ENCODE measurements around the gene DIDO1. TPM values are rescaled to one million over a fixed set of nuclear protein-coding genes. Genes with fewer than 3 reads are reported as not detected.
A peak's percentile ranks its signal among the peaks of the same experiment; 100 is the strongest.

The DIDO1 gene
- total and polyA plus RNA-seq, 2 of the 13 experiments (the other 11 are each of a cell fraction or from before 2014, with no cell fraction given): 75.0 to 75.1 TPM

GRCh38 chr20:62876501-62876901 is 49.8 kb downstream of the DIDO1 start (continued):
- TF ChIP-seq MTA1 (CRISPR knock-in tag; IDR thresholded peaks at IDR 0.05; ENCODE audit: borderline replicate concordance) (no peak), FOXO1 (CRISPR knock-in tag; IDR thresholded peaks at IDR 0.05) (no peak), MIER2 (CRISPR knock-in tag; IDR thresholded peaks at IDR 0.05) (no peak), FOSL2 (CRISPR knock-in tag; IDR thresholded peaks at IDR 0.05) (0 out of 2 replicates have a peak, but pooled peaks have one; percentile 17), ZNF326 (CRISPR knock-in tag; IDR thresholded peaks at IDR 0.05; ENCODE audit: borderline replicate concordance) (no peak), NFRKB (IDR thresholded peaks at IDR 0.05) (no peak), ZNF713 (CRISPR knock-in tag; IDR thresholded peaks at IDR 0.05) (no peak), SP4 (CRISPR knock-in tag; IDR thresholded peaks at IDR 0.05) (no peak), ZNF703 (CRISPR knock-in tag; IDR thresholded peaks at IDR 0.05; ENCODE audit: borderline replicate concordance) (no peak), GPN1 (CRISPR knock-in tag; IDR thresholded peaks at IDR 0.05; ENCODE audit: borderline replicate concordance) (no peak), TERF1 (CRISPR knock-in tag; IDR thresholded peaks at IDR 0.05) (no peak), NFYB (CRISPR knock-in tag; IDR thresholded peaks at IDR 0.05) (no peak), ZNF501 (CRISPR knock-in tag; IDR thresholded peaks at IDR 0.05) (no peak), PLRG1 (conservative IDR thresholded peaks at IDR 0.05) (no peak), MAZ (IDR thresholded peaks at IDR 0.05; ENCODE audit: borderline replicate concordance, low read depth, low read length) (no peak), MAZ (CRISPR knock-in tag; IDR thresholded peaks at IDR 0.05; ENCODE audit: low read depth) (no peak), ZNF460 (CRISPR knock-in tag; IDR thresholded peaks at IDR 0.05; ENCODE audit: borderline replicate concordance) (no peak), FIP1L1 (IDR thresholded peaks at IDR 0.05; ENCODE audit: borderline replicate concordance, insufficient read depth, low read depth, low read length) (no peak), ARNT2 (CRISPR knock-in tag; IDR thresholded peaks at IDR 0.05; ENCODE audit: low read depth) (no peak), KLF12 (CRISPR knock-in tag; IDR thresholded peaks at IDR 0.05; ENCODE audit: borderline replicate concordance) (no peak), PHF8 (CRISPR knock-in tag; IDR thresholded peaks at IDR 0.05) (peak; percentile 2; the same call in 1 of the 2 replicates), ZNF333 (CRISPR knock-in tag; IDR thresholded peaks at IDR 0.05; ENCODE audit: borderline replicate concordance) (peak; percentile 78; the same call in 1 of the 2 replicates)
- TF ChIP-seq, protein P1, sequence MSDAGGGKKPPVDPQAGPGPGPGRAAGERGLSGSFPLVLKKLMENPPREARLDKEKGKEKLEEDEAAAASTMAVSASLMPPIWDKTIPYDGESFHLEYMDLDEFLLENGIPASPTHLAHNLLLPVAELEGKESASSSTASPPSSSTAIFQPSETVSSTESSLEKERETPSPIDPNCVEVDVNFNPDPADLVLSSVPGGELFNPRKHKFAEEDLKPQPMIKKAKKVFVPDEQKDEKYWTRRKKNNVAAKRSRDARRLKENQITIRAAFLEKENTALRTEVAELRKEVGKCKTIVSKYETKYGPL (CRISPR knock-in tag; IDR thresholded peaks at IDR 0.05): no peak
- TF ChIP-seq, protein P2, sequence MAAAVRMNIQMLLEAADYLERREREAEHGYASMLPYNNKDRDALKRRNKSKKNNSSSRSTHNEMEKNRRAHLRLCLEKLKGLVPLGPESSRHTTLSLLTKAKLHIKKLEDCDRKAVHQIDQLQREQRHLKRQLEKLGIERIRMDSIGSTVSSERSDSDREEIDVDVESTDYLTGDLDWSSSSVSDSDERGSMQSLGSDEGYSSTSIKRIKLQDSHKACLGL (CRISPR knock-in tag; IDR thresholded peaks at IDR 0.05): 0 out of 2 replicates have a peak, but pooled peaks have one; percentile 5
- TF ChIP-seq, protein P3, sequence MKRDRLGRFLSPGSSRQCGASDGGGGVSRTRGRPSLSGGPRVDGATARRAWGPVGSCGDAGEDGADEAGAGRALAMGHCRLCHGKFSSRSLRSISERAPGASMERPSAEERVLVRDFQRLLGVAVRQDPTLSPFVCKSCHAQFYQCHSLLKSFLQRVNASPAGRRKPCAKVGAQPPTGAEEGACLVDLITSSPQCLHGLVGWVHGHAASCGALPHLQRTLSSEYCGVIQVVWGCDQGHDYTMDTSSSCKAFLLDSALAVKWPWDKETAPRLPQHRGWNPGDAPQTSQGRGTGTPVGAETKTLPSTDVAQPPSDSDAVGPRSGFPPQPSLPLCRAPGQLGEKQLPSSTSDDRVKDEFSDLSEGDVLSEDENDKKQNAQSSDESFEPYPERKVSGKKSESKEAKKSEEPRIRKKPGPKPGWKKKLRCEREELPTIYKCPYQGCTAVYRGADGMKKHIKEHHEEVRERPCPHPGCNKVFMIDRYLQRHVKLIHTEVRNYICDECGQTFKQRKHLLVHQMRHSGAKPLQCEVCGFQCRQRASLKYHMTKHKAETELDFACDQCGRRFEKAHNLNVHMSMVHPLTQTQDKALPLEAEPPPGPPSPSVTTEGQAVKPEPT (CRISPR knock-in tag; IDR thresholded peaks at IDR 0.05; ENCODE audit: low read depth): no peak

Measured in HepG2 (cell line).